HG02840 (cell line): ENCODE measurements around the gene DNM1L.
A peak's percentile ranks its signal among the peaks of the same experiment; 100 is the strongest.

Experiments
- ATAC-seq: cut with Tn5 transposase; IDR thresholded peaks from one replicate; pipeline ENCODE4 v1.9.1; 2021; ENCODE audit warnings: mild to moderate bottlenecking, moderate library complexity, moderate number of reproducible peaks; ENCODE audit not compliant: unreplicated experiment, low FRiP score

DNM1L gene

GRCh38 chr12:32679091-32679919 lies at the start of gene DNM1L:
DNM1L (plus strand) TSS chr12:32679301; CDS start chr12:32679364, 63 bp downstream.
- ATAC-seq = peak; percentile 97

GRCh38 chr12:32641287-32641901 lies 37.7 kb upstream of the DNM1L start:
- ATAC-seq = no peak

- no peak for ATAC-seq
These were observed 34.7 kb upstream of the DNM1L start for GRCh38 chr12:32644431-32644830.

- no peak for ATAC-seq
These were observed 31.8 kb upstream of the DNM1L start for GRCh38 chr12:32647275-32647674.

- no peak for ATAC-seq
These were observed 28.6 kb upstream of the DNM1L start for GRCh38 chr12:32650508-32650907.

GRCh38 chr12:32651151-32651955 lies 27.7 kb upstream of the DNM1L start:
- ATAC-seq = no peak

GRCh38 chr12:32651956-32652210 lies 27.2 kb upstream of the DNM1L start:
- ATAC-seq = no peak

- ATAC-seq = no peak
These were observed 19.1 kb upstream of the DNM1L start for GRCh38 chr12:32659908-32660440.

- ATAC-seq = no peak
These were observed 17.4 kb upstream of the DNM1L start for GRCh38 chr12:32661706-32662105.

GRCh38 chr12:32662665-32663064 lies 16.4 kb upstream of the DNM1L start:
- no peak for ATAC-seq

GRCh38 chr12:32666018-32666417 lies 13.1 kb upstream of the DNM1L start:
- ATAC-seq = no peak

GRCh38 chr12:32669584-32669983 lies 9.5 kb upstream of the DNM1L start:
- no peak for ATAC-seq

- no peak for ATAC-seq
These were observed 6.9 kb upstream of the DNM1L start for GRCh38 chr12:32671930-32672780.

- ATAC-seq = no peak
These were observed 778 bp downstream of the DNM1L start for GRCh38 chr12:32679920-32680237.

- no peak for ATAC-seq
These were observed 1.7 kb downstream of the DNM1L start for GRCh38 chr12:32680787-32681186.

- no peak for ATAC-seq
These were observed 2.2 kb downstream of the DNM1L start for GRCh38 chr12:32681272-32681671.

GRCh38 chr12:32686340-32686739 lies 7.2 kb downstream of the DNM1L start:
- ATAC-seq = no peak

- ATAC-seq = no peak
These were observed 9.7 kb downstream of the DNM1L start for GRCh38 chr12:32688786-32689185.

- no peak for ATAC-seq
These were observed 11.8 kb downstream of the DNM1L start for GRCh38 chr12:32690927-32691326.

GRCh38 chr12:32692358-32692757 lies 13.3 kb downstream of the DNM1L start:
- no peak for ATAC-seq
